SK-N-SH (cell line): ENCODE data around the gene MBLAC1. TPM values are rescaled to one million over a fixed set of nuclear protein-coding genes. Genes with fewer than 3 reads are reported as not detected.

Experiments
- CTCF ChIA-PET: fragments of 300-600, 350-600 bp; formaldehyde crosslinking; extraction: SDS; loops from one replicate; lab custom pipeline; 2021; lab: Yijun Ruan, JAX
- POLR2A ChIA-PET: fragments of 350-600 bp; sonication (Branson Sonifier 250); formaldehyde crosslinking; extraction: SDS; loops from one replicate; lab custom pipeline; 2020; ENCODE audit warnings: antibody characterized with exemption, inconsistent platforms; lab: Yijun Ruan, JAX
- DNase-seq: peaks from one replicate; pipeline ENCODE4 v3.0.0; 2012
- H2AFZ ChIP-seq: fragments of 200-600 bp; sonication (generic); 2 replicates; pipeline ENCODE4 v1.8.1; 2016; ENCODE audit warnings: antibody characterized with exemption, mild to moderate bottlenecking, low read depth
- H3F3A ChIP-seq: fragments of 200-600 bp; sonication (generic); replicated peaks from 2 replicates; pipeline ENCODE3; 2016; ENCODE audit warnings: antibody characterized with exemption, mild to moderate bottlenecking; ENCODE audit not compliant: insufficient read depth
- H3K27ac ChIP-seq, 2 experiments: fragments of 200-500 bp in 1 of 2; fragments of 200-600 bp in 1 of 2; sonication (Bioruptor generic) in 1 of 2; sonication (generic), shearing (Covaris generic) in 1 of 2; 2 replicates each; pipeline versions ENCODE4 v1.5.1 to v1.6.1; 2014 to 2016; ENCODE audit warnings: low read depth in 2 of 2, inconsistent platforms in 1 of 2, low read length in 1 of 2, mild to moderate bottlenecking in 1 of 2, mixed read lengths in 1 of 2
- H3K27me3 ChIP-seq: fragments of 200-600 bp; sonication (generic), shearing (Covaris generic); 2 replicates; pipeline ENCODE4 v1.6.1; 2016; ENCODE audit warnings: mixed run types; ENCODE audit not compliant: insufficient read depth
- H3K36me3 ChIP-seq, 2 experiments: fragments of 200-500 bp in 1 of 2; fragments of 200-600 bp in 1 of 2; sonication (Bioruptor generic) in 1 of 2; sonication (generic) in 1 of 2; replicated peaks in 1 of 2; 2 replicates each; pipeline versions ENCODE3 to v1.5.1; 2014 to 2016; ENCODE audit warnings: low read length in 1 of 2, mild to moderate bottlenecking in 1 of 2; ENCODE audit not compliant: insufficient read depth in 2 of 2, control insufficient read depth in 1 of 2
- H3K4me1 ChIP-seq, 2 experiments: fragments of 200-500 bp in 1 of 2; fragments of 200-600 bp in 1 of 2; sonication (Bioruptor generic) in 1 of 2; sonication (generic), shearing (Covaris generic) in 1 of 2; 2 replicates each; pipeline versions ENCODE4 v1.5.1 to v1.6.1; 2014 to 2016; ENCODE audit warnings: low read depth in 1 of 2, low read length in 1 of 2, mixed run types in 1 of 2; ENCODE audit not compliant: insufficient read depth in 2 of 2, control insufficient read depth in 1 of 2
- H3K4me2 ChIP-seq: fragments of 200-600 bp; sonication (generic), shearing (Covaris generic); 2 replicates; pipeline ENCODE4 v1.6.1; 2017; ENCODE audit warnings: mixed run types
- H3K4me3 ChIP-seq, 2 experiments: fragments of 200-500 bp in 1 of 2; fragments of 200-600 bp in 1 of 2; sonication (Bioruptor generic) in 1 of 2; sonication (generic), shearing (Covaris generic) in 1 of 2; 2 replicates each; pipeline versions ENCODE4 v1.5.1 to v1.8.1; 2014 to 2016; ENCODE audit warnings: low read depth in 2 of 2, inconsistent platforms in 1 of 2, low read length in 1 of 2, mild to moderate bottlenecking in 1 of 2, mixed read lengths in 1 of 2, moderate library complexity in 1 of 2
- H3K79me2 ChIP-seq: fragments of 200-600 bp; sonication (generic); 2 replicates; pipeline ENCODE4 v1.8.1; 2017; ENCODE audit warnings: mild to moderate bottlenecking; ENCODE audit not compliant: insufficient read depth
- H3K9ac ChIP-seq: fragments of 200-600 bp; sonication (generic); 2 replicates; pipeline ENCODE4 v1.6.1; 2017; ENCODE audit warnings: mixed run types
- H3K9me2 ChIP-seq: fragments of 200-600 bp; sonication (generic); 2 replicates; pipeline ENCODE4 v1.6.1; 2017; ENCODE audit warnings: mixed run types
- H3K9me3 ChIP-seq: fragments of 200-600 bp; sonication (generic); 2 replicates; pipeline ENCODE4 v1.6.1; 2017; ENCODE audit warnings: mixed run types, mild to moderate bottlenecking, moderate library complexity
- H4K20me1 ChIP-seq: fragments of 200-600 bp; sonication (generic); 2 replicates; pipeline ENCODE4 v1.6.1; 2017; ENCODE audit warnings: mild to moderate bottlenecking, mixed run types; ENCODE audit not compliant: insufficient read depth
- CHD2 ChIP-seq: fragments of 150-350 bp; IDR thresholded peaks from 2 replicates; pipeline ENCODE4 v1.6.1; 2018; ENCODE audit warnings: low read length; ENCODE audit not compliant: partially characterized antibody
- CTCF ChIP-seq: fragments of 200-600 bp; sonication (generic); IDR thresholded peaks from 2 replicates; pipeline ENCODE4 v1.6.1; 2017; ENCODE audit warnings: antibody characterized with exemption, mild to moderate bottlenecking, moderate library complexity
- FOSL2 ChIP-seq: IDR thresholded peaks from 2 replicates; pipeline ENCODE4 v1.4.0; 2012; ENCODE audit warnings: low read depth, mild to moderate bottlenecking, moderate library complexity, borderline replicate concordance
- FOXM1 ChIP-seq: IDR thresholded peaks from 2 replicates; pipeline ENCODE4 v1.4.0; 2012; ENCODE audit warnings: low read depth, mild to moderate bottlenecking
- GABPA ChIP-seq: IDR thresholded peaks from 2 replicates; pipeline ENCODE4 v1.4.0; 2012; ENCODE audit warnings: low read depth, mild to moderate bottlenecking
- GATA2 ChIP-seq: sonication (generic); formaldehyde crosslinking; IDR thresholded peaks from 2 replicates; pipeline ENCODE4 v1.5.0; 2020; ENCODE audit warnings: mild to moderate bottlenecking, missing genetic modification reagents
- JUND ChIP-seq: IDR thresholded peaks from 2 replicates; pipeline ENCODE4 v1.4.0; 2012
- MEF2A ChIP-seq: IDR thresholded peaks from 2 replicates; pipeline ENCODE4 v1.4.0; 2012; ENCODE audit warnings: low read depth, borderline replicate concordance
- MXI1 ChIP-seq: IDR thresholded peaks from 2 replicates; pipeline ENCODE4 v1.6.1; 2012; ENCODE audit warnings: mild to moderate bottlenecking, low read depth, low read length, improper control_type of control experiment
- PBX3 ChIP-seq: IDR thresholded peaks from 2 replicates; pipeline ENCODE4; 2012
- REST ChIP-seq: IDR thresholded peaks from 2 replicates; pipeline ENCODE4 v1.6.1; 2012; ENCODE audit warnings: mild to moderate bottlenecking, low read depth, low read length, moderate library complexity
- RFX5 ChIP-seq: IDR thresholded peaks from 2 replicates; pipeline ENCODE4 v1.6.1; 2012; ENCODE audit warnings: mild to moderate bottlenecking, improper control_type of control experiment, low read length
- RXRA ChIP-seq: IDR thresholded peaks from 2 replicates; pipeline ENCODE4 v1.4.0; 2012; ENCODE audit warnings: low read depth, mild to moderate bottlenecking, borderline replicate concordance
- SMC3 ChIP-seq: IDR thresholded peaks from 2 replicates; pipeline ENCODE4 v1.6.1; 2012; ENCODE audit warnings: low read depth, low read length, improper control_type of control experiment
- TAF1 ChIP-seq: IDR thresholded peaks from 2 replicates; pipeline ENCODE4 v1.6.1; 2012; ENCODE audit warnings: low read depth, mild to moderate bottlenecking, low read length, moderate library complexity, borderline replicate concordance
- TEAD4 ChIP-seq: IDR thresholded peaks from 2 replicates; pipeline ENCODE4 v1.4.0; 2012; ENCODE audit warnings: mild to moderate bottlenecking, borderline replicate concordance; ENCODE audit not compliant: insufficient read depth
- USF1 ChIP-seq: IDR thresholded peaks from 2 replicates; pipeline ENCODE4 v1.4.0; 2012; ENCODE audit warnings: low read depth, borderline replicate concordance
- ZBTB33 ChIP-seq: IDR thresholded peaks from 2 replicates; pipeline ENCODE4 v1.4.0; 2012; ENCODE audit warnings: low read depth, borderline replicate concordance
- WGBS: methylation state at CpG from one replicate; pipeline ENCODE4 v1.1.6; 2017; ENCODE audit warnings: low lambda C conversion rate; 5-methylcytosine and 5-hydroxymethylcytosine counted together
- polyA plus RNA-seq, 3 experiments: library from polyadenylated mRNA; depleted of rRNA; stranded (reverse); fragments of >200 nt; gene quantifications; 2 replicates each; pipeline ENCODE4 v1.2.3, GENCODE V29; 2012

MBLAC1 gene
- polyA plus RNA-seq, 1 of the 3 experiments (the other 2 are of a cell fraction) = 4.4 TPM

GRCh38 chr7:100160067-100160466 is 33.3 kb downstream of the MBLAC1 start:
- H3K9ac ChIP-seq = no peak overlapping the region
- TF ChIP-seq CHD2 (no peak), ZBTB33 (no peak), MXI1 (no peak), GATA2 (CRISPR knock-in tag) (no peak), GABPA (no peak), MEF2A (no peak), TAF1 (no peak), CTCF (no peak), RXRA (no peak), RFX5 (no peak), FOSL2 (no peak), FOXM1 (no peak), TEAD4 (no peak), REST (no peak), USF1 (no peak), JUND (no peak), PBX3 (no peak), SMC3 (no peak)
- DNase-seq = no peak
- no peaks in the 10 kb centered on the region for H3K27me3 ChIP-seq
- no peak overlapping the region for H3K4me2 ChIP-seq
- H2AFZ ChIP-seq = no peak overlapping the region
- WGBS = 97% methylated on average over 15 of the region's 18 CpGs
- peaks cover 35% of the 10 kb centered on the region for H3K79me2 ChIP-seq
- ChIA-PET CTCF (interaction anchor here (0.6 to 3.2 kb wide), 8 partner anchors 8 to 1991 kb away, joined by 3 to 16 read pairs (median 4); partner anchors contain the start of genes GAL3ST4, GPC2 and STAG3), POLR2A (interaction anchor here (4.3 kb wide), 1 partner anchor 12 kb away, joined by 25 read pairs; the partner anchor contains the start of gene LAMTOR4)
- H3K27ac ChIP-seq = no peak overlapping the region
- H3K9me3 ChIP-seq = no peaks in the 10 kb centered on the region
- H3K9me2 ChIP-seq = no peaks in the 10 kb centered on the region
- peaks cover 11 to 19% of the 10 kb centered on the region in 2 experiments; a peak in 2 of 4 replicates for H3K4me1 ChIP-seq
- H4K20me1 ChIP-seq = peaks cover 20% of the 10 kb centered on the region
- no peak overlapping the region for H3K4me3 ChIP-seq
- H3F3A ChIP-seq = no peaks in the 10 kb centered on the region
- H3K36me3 ChIP-seq = peaks cover 18 to 20% of the 10 kb centered on the region in 2 experiments
